Stimulated activated CD4-positive, alpha-beta T cell treated with anti-CD3 and anti-CD28 coated beads, Interleukin-4, amount 100 ng/mL, for 48 hours (primary cell): ENCODE results near the gene ANGEL1.

Source experiments
- DNase-seq, 2 donors: peaks; one replicate each; pipeline ENCODE4 v3.0.0-alpha.2; 2020; ENCODE audit warnings: low read depth in 2 of 2

ANGEL1 gene, protein sequence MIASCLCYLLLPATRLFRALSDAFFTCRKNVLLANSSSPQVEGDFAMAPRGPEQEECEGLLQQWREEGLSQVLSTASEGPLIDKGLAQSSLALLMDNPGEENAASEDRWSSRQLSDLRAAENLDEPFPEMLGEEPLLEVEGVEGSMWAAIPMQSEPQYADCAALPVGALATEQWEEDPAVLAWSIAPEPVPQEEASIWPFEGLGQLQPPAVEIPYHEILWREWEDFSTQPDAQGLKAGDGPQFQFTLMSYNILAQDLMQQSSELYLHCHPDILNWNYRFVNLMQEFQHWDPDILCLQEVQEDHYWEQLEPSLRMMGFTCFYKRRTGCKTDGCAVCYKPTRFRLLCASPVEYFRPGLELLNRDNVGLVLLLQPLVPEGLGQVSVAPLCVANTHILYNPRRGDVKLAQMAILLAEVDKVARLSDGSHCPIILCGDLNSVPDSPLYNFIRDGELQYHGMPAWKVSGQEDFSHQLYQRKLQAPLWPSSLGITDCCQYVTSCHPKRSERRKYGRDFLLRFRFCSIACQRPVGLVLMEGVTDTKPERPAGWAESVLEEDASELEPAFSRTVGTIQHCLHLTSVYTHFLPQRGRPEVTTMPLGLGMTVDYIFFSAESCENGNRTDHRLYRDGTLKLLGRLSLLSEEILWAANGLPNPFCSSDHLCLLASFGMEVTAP

GRCh38 chr14:76812422-76813383 is at the start of gene ANGEL1:
TSS of gene ANGEL1 (minus strand) at chr14:76812882. CDS start at chr14:76812827, 55 bp downstream.
- peak; percentile 93 to 96 for DNase-seq

DNA sequence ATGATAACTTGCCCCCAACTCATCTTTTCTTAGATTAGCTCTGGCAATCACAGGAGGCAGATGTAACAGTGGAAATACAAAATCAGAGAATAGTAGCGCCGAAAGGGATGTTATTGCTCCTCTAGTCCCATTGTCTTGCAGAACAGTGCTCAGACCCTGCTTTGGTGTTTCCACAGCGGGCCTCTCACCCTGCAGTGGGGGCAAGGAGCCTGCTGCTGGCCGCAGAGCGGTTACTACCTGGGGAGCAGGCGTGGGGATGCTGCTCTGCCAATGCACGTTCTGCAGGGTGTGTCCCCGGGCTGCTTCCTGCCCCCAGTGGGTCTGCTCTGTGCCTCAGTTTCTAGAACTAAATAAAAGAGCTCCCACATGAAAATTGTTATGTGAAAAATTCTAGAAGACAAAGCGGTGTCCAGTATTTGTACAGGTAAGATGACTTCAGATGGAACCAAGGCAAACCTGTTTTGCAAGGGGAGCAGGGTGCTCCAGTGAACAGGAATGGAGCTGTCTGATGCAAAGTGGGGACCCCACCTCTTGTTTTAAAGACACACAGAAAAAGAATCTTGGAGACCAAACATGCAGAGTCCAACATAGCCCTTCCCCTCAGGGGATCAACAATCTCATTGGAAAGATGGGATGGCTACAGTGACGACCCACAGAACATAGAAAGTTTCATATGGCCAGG is 49.0 kb upstream of the ANGEL1 start:
- no peak for DNase-seq

DNA sequence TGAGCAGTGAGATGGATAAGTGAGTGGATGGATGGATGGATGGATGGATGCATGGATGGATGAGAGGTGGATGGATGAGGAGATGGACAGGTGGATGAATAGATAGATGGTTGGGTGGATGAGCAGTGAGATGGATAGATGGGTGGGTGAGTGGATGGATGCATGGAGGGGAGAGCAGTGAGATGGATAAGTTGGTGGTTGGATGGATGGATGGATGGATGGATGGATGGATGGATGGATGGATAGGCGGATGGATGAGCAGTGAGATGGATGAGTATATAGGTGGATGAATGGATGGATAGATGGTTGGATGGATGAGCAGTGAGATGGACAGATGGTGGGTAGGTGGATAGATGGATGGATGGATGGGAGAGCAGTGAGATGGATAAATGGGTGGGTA is 44.1 kb upstream of the ANGEL1 start:
- DNase-seq: no peak

DNA sequence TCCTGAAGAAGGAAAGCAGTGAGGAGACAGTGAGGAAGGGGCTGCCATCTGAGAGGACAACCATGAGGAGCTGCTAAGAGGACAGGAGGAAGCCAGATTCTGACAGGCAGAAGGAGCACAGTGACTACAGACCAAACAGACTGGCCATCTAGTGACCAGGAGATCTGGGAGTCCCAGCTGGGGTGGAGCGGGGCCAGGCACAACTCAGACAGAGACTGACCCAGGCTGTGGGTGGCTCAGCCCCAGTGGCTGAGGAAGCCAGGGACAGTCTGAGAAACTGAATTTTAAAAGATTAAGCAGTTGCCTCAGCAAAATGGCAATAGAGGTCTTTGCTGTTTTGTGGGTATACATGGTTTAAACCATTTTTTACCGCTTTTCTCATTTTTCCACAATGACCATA is 42.4 kb upstream of the ANGEL1 start:
- DNase-seq: no peak

DNA sequence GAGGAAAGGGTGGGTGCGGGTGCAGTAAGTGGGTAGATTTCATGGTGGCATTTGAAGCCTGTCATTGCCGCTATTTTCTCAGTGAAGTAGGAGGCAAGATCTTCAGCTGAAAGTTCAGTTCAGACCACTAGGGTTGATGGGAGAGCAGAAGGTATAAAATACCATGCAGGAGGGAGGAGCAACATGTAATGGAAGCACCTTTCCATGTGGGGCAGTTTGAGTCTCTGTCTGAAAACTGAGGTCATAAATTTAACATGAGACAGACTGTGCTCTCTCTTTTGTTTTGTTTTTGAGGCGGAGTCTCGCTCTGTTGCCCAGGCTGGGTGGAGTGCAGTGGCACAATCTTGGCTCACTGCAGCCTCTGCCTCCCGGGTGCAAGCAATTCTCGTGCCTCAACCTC is 36.2 kb upstream of the ANGEL1 start:
- DNase-seq: no peak

- DNase-seq: no peak
Observed at GRCh38 chr14:76846331-76847047, 33.8 kb upstream of the ANGEL1 start.

DNA sequence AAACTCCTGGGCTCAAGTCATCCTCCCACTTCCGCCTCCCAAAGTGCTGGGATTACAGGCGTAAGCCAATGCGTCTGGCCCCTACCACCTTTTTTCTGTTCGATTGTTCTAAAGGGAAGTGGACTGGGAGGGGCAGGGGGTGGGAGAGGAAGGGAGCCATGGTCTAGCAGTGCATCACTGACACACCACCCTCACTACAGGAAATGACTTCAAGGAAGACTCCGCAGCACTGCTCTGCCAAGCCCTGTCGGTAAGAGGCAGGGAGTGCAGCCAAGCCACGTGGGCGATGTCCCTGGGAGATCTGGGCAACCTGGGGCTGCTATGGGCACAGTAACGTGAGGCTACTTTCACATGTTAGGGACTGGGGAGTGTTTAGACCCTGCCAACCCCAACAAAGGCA is 31.5 kb upstream of the ANGEL1 start:
- DNase-seq: peak; percentile 53 to 57

DNA sequence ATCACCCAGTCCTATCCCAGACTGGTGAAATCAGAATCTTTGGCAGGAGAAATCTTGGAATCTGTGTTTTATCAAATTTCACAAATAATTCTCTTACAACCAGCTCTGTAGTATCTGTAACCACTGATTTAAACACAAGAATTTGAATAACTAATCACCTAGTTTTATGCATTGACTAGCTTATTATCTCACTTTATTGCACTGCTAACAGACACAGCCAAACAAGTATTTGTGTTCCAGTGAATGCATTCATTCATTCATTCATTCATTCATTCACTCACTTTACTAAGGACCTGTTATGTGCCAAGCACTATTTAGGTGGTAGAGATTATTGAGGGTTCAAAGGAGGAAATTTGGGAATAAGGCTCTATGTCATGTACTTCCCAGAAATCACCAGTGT is 29.7 kb upstream of the ANGEL1 start:
- DNase-seq: no peak

- no peak for DNase-seq
Observed at GRCh38 chr14:76837524-76837923, 24.8 kb upstream of the ANGEL1 start.

DNA sequence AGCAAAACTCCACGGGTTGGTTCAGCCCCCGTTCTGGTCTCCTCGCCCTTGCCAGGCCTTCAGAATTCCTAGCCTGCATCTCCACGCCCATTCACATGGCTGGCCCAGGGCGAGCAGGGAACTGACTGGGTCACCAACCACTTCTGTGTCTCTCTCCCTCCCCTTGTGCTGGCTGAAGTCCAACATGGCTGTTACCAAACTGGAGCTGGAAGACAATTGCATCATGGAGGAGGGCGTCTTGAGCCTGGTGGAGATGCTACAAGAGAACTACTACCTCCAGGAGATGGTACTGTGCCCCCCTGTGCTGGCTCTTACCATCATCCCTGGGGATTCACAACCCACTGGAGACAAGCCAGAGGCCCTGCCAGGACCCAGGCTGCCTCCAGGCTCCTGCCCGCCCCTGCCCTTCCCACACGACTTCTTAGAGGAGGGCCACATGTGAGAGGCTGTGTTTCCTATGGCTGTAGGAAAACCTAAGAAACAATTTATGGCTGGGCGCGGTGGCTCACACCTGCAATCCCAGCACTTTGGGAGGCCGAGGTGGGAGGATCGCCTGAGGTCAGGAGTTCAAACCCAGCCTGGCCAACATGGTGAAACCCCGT is 23.4 kb upstream of the ANGEL1 start:
- no peak for DNase-seq

DNA sequence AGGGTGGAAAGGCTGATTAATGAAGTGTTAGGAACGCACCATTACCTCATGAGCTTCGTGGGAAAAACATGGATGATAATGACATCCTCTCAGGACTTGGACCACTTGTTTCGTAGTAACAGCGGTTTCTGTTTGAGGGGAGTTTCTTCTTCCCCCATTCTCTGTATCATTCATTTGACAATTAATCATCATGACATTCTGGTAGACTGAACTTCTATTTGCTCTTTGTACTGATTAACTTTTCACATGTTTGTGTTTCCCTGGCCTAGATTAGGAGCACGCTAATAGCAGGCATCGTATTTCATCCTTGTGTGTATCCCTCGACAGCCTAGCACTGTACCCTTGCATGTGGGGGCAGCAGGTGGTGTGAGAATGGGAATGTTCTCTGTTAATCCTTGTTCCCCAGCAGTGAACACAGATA is 21.6 kb upstream of the ANGEL1 start:
- DNase-seq: no peak

DNA sequence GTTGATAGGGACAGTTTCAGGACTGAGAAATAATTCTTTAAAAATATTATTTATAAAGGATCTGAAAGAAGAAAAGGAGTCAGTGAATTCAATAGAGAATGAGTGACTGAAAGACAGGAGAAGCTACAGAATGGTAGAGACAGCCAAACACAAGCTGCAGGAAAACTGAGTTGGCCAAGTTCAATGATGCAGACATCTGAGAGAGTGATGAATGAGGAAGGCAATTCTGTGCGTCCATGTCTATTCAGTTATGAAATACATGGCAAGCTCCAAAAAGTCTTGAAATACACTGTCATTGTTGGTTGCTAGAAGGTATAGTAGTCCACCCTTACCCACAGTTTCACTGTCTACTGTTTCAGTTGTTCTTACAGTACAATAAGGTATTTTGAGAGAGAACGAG is 20.3 kb upstream of the ANGEL1 start:
- DNase-seq: no peak

DNA sequence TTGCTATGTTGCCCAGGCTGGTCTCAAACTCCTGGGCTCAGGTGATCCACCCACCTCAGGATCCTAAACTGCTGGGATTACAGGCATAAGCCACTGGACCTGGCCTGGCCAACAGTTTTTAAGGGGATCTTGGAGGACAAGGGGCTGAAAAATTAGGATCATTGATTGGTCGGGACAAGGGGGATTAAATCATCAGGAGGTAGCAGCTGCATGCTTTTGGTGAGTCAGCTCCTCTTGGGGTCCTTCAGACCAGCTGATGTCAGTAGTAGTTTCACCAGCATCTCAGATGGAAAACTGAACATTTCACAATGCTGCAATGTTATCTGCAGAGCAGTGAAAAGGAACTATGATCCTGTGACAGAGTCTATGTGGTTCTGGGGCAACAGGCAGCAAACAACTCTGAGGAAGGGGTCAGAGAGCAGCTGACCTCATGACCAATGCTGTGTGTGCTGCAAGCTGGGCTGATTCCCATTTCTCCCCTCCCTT is 19.9 kb upstream of the ANGEL1 start:
- DNase-seq: no peak

DNA sequence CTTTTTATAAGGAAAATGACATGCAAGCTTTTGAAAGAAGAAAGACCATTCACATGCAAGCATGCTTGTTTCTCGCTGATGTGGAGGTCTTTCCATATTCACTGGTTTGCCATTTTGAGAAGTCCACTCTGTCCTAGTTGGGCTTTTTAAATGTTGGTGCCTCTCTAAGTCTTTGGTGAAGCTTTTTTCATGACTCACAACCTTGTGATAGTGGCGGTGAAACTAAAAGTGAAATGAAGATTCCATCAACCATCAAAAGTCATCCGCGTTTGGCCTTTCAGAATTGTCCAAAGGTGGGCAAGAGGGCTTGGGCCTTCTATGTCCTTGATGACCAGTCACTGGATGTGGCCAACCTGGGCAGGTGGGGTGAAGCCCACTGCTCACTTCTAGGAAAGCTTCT is 17.9 kb upstream of the ANGEL1 start:
- DNase-seq: no peak

DNA sequence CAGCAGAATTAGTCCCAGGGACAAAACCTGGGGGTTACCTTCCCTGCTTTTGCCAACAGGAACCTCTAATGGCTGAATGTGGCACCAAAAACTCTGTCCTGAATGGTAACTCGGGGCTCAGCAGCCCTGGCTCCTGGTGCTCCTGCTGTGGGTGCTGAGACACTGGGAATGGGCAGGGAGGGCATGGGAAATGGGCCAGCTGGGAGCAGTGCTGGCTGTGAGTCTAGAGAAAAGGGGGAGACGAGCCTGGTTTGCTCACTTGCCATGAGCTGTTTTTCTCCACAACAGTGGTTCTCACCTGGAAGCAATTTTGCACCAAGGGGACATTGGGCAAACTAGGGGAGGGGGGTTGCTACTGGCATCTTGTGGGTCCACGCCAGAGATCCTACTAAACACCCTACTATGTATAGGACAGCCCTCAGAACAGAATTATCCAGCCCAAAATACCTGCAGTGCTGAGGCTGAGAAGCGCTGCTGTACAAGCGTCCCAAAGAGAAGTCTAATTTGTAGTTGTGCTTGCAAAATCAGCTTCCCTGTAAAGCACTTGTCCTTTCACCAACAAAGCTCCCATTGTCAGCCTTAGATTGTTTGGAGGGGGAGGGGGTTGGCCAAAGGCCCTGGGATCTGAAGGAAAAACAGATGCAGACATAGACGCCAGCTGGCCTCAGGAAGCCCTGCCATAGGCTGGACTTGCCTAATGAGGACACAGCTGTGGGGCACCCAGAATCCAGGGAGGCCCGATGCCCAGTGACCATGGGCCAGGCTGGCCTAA is 17.2 kb upstream of the ANGEL1 start:
- DNase-seq: no peak

- DNase-seq: no peak
Observed at GRCh38 chr14:76829013-76829365, 16.3 kb upstream of the ANGEL1 start.

DNA sequence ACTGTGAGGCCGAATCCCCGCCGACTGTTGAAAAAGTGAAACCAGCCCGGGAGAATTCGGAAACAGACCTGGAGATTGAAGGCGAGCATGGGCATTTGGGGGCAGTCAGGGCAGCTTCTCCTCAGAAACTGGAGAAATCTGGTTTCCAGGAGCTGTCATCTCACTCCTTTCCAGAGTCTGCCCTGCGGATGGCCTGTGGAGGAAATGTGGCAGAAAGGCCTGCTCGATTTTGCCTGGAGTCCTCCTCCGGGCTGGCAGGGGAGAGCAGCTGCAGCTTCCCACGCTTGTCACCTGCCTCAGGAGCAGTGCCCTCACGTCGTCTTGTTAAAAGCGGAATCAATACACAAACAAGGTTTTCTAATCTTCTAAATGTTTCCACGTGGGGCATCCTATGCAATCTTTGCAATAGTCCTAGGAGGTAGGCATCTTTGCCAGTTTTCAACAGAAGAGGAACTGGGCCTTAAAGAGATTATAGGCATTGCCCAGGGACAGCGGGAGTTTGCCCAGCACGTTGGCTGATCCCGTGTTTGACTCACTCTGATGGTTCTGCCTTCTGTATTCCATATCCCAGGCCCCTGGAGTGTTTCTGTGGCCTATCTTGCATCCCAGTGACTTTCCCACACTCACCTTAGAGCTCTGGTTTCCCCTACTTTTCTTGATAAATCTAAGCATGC is 15.8 kb upstream of the ANGEL1 start:
- DNase-seq: no peak

- DNase-seq: no peak
Observed at GRCh38 chr14:76827696-76828296, 15.1 kb upstream of the ANGEL1 start.

- DNase-seq: no peak
Observed at GRCh38 chr14:76826122-76826521, 13.4 kb upstream of the ANGEL1 start, which contains the start of gene LRRC74A. TSS of gene LRRC74A (plus strand) at chr14:76826408. CDS start at chr14:76826698, 290 bp downstream.
